HL-60 (cell line): Measurements from ENCODE around the gene DDC.
"Not testable (repeated sequence)": the region's sequence is repeated elsewhere in the genome, so short reads cannot be mapped to it uniquely, and the experiment has no call there.

ENCODE experiments used
- DNase-seq, 2 experiments: peaks; one replicate each; pipeline ENCODE4 v3.0.0-alpha.2; 2010 to 2020; ENCODE audit warnings: low read depth in 1 of 2, low spot score in 1 of 2
- H3K27ac ChIP-seq: fragments of 250-450 bp; sonication (Bioruptor Pico); replicated peaks from 2 replicates; pipeline ENCODE4 v1.5.1; 2020; ENCODE audit warnings: mild to moderate bottlenecking, moderate library complexity
- H3K27me3 ChIP-seq: fragments of 250-450 bp; sonication (Bioruptor Pico); 2 replicates; pipeline ENCODE4 v1.5.1; 2021; ENCODE audit warnings: mild to moderate bottlenecking, moderate library complexity; ENCODE audit not compliant: insufficient read depth, poor library complexity, severe bottlenecking
- H3K4me3 ChIP-seq: replicated peaks from 2 replicates; pipeline ENCODE4 v1.5.1; 2011; ENCODE audit warnings: mild to moderate bottlenecking, control low read depth, low read length; ENCODE audit not compliant: insufficient read depth
- CTCF ChIP-seq: IDR thresholded peaks from one replicate; pipeline ENCODE4 v1.5.1; 2011; ENCODE audit warnings: low read length, control low read depth, inconsistent platforms; ENCODE audit not compliant: insufficient read depth
- GABPA ChIP-seq: IDR thresholded peaks from 2 replicates; pipeline ENCODE4 v1.6.1; 2012; ENCODE audit warnings: low read depth
- POLR2AphosphoS5 ChIP-seq: IDR thresholded peaks from 2 replicates; pipeline ENCODE4 v1.6.1; 2012; ENCODE audit warnings: low read depth
- REST ChIP-seq: IDR thresholded peaks from 2 replicates; pipeline ENCODE4 v1.6.1; 2012; ENCODE audit warnings: low read depth; ENCODE audit not compliant: insufficient replicate concordance
- SPI1 ChIP-seq: IDR thresholded peaks from 2 replicates; pipeline ENCODE4 v1.6.1; 2012; ENCODE audit warnings: low read depth, mild to moderate bottlenecking, borderline replicate concordance

Gene DDC

GRCh38 chr7:50580057-50580456 is 14.9 kb upstream of the DDC start:
- no peak overlapping the region for H3K4me3 ChIP-seq
- H3K27me3 ChIP-seq: no peaks in the 10 kb centered on the region
- H3K27ac ChIP-seq: no peak overlapping the region
- no peak for DNase-seq
- no peak for TF ChIP-seq GABPA
- no peak for TF ChIP-seq CTCF
- no peak for TF ChIP-seq SPI1
- no peak for TF ChIP-seq POLR2AphosphoS5
- TF ChIP-seq REST: no peak

GRCh38 chr7:50578105-50578504 is 12.9 kb upstream of the DDC start:
- not testable (repeated sequence) for H3K27me3 ChIP-seq, DNase-seq, H3K27ac ChIP-seq, H3K4me3 ChIP-seq

- no peak for DNase-seq
- no peak for TF ChIP-seq SPI1
- TF ChIP-seq CTCF: no peak
- TF ChIP-seq GABPA: no peak
- no peak for TF ChIP-seq POLR2AphosphoS5
- TF ChIP-seq REST: no peak
- Histone ChIP-seq H3K27ac (no peak overlapping the region), H3K4me3 (no peak overlapping the region), H3K27me3 (no peaks in the 10 kb centered on the region)
Observed at GRCh38 chr7:50577569-50577968, 12.4 kb upstream of the DDC start.

GRCh38 chr7:50576388-50576787 is 11.2 kb upstream of the DDC start:
- H3K27me3 ChIP-seq, DNase-seq, H3K27ac ChIP-seq, H3K4me3 ChIP-seq: not testable (repeated sequence)

GRCh38 chr7:50567715-50568261 is 2.6 kb upstream of the DDC start:
- DNase-seq: no peak
- TF ChIP-seq CTCF (no peak), SPI1 (no peak), REST (no peak), GABPA (no peak), POLR2AphosphoS5 (no peak)
- Histone ChIP-seq H3K27ac (no peak overlapping the region), H3K27me3 (no peaks in the 10 kb centered on the region), H3K4me3 (no peak overlapping the region)
